HG03039 (cell line): Measurements from ENCODE around the gene CBS.
"Not testable (repeated sequence)": the region's sequence is repeated elsewhere in the genome, so short reads cannot be mapped to it uniquely, and the experiment has no call there.

Experiments
- ATAC-seq: cut with Tn5 transposase; IDR thresholded peaks from one replicate; pipeline ENCODE4 v1.9.1; 2021; ENCODE audit warnings: mild to moderate bottlenecking, moderate library complexity; ENCODE audit not compliant: unreplicated experiment

The CBS gene

DNA sequence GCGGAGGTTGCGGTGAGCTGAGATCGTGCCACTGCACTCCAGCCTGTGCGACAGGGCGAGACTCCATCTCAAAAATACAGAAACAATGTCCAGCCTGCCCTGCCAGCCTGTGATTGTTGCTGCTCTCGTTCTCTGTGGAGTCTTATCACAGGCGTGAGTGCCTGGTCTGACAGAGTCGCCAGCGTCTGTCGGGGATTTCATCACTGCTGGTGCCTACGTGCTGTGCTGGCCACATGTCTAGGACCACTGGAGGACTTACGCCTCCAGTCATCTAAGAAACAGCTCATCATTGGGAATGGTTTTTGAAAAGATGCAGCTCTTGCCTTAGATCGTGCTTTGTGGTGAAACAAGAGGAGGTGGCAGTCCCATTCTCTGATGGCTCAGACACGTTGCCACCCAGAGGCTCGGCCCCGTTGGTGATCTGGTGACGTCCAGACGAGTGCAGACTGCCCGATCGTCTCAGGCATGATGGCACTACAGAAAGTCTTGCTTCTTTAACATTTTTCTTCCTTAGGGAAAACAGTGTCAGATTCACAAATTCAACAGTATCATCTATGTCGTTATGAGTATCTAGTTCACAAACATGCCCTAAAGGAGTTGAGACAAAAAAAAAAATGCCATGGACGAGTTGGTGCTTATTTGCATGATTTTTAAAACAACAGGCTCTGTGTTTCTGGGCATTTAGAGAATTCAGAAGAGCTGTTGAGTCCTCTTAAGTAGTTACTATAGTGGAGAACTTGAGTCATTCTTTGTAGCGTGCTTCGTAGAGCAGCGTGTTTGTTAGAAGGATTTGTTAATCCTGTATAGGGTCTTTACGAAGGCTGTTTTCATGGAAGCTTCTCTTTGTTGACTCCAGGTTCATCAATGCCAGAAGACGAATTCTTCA is 47.5 kb downstream of the CBS start:
- no peak for ATAC-seq

DNA sequence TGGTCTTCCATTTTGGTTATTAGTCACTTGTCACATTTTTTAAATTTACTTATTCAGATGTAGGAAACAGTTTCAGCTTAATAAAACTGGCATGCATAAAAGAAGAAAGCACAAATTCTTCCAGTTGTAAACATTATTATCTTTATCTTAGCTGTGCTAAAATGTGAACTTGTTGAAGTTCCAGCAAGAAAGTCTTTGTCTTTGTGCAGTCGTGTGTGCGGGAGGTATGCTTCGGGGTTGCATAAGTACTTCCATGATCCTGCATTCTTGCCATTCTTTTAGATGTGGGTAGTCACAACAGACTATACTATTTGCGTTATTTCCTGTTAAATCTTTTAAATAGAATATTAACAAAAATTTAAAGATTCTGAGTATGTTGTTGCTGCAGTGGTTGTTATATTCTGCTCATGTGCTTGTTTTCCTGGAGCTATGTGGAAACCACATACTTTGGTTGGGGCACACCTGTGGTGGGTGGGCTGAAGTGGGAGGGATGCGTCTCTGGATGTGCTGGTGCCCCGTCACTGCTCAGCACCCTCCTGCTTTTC is 49.9 kb downstream of the CBS start:
- ATAC-seq: no peak

DNA sequence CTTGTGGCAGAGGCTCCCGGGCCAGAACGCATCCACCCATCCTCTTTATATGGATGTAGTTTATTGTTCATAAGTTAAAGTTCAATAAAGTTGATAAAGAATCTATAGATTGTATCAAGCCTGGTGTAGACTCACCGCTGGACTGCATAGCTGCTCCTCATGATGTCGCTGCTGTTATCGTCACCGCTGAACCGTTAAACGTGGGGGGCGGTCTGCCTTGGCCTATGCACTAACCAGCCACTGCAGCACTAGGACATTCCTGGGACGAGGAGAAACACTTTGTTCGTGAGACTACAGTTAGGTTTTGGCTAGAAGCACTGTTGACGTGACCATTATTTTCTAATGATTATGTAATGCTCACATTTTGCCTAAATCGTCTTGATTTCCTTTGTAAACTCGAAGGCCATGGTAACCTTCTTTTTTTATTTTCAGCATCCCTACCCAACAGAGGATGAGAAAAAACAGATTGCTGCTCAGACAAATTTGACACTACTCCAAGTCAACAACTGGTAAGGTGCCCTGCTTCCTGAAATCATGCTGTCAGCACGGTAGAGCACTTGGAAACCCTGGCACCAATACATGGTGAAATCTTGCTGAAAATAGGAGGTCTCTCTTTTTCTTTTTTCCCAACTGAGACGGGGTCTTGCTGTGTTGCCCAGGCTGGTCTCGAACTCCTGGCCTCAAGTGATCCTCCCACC is 51.0 kb downstream of the CBS start:
- no peak for ATAC-seq

DNA sequence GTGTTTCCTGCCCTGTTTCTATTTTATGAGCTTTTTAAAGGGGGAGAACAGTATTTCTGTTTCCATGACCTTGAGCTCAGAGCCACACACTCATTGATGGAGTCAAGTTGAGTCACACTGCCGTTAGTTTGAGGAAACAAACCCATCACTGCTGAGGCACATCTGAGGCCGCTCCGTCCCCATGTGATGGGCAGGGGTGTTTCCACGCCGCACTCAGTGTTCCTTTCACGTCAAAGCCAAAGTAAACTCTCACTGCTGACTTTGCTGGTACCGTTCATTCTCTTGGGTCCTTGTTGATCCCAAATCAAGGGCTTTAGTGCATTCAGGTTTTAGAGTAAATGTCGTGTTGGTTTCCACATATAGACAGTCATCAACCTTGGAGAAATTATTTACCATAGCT is 52.5 kb downstream of the CBS start:
- ATAC-seq: no peak

DNA sequence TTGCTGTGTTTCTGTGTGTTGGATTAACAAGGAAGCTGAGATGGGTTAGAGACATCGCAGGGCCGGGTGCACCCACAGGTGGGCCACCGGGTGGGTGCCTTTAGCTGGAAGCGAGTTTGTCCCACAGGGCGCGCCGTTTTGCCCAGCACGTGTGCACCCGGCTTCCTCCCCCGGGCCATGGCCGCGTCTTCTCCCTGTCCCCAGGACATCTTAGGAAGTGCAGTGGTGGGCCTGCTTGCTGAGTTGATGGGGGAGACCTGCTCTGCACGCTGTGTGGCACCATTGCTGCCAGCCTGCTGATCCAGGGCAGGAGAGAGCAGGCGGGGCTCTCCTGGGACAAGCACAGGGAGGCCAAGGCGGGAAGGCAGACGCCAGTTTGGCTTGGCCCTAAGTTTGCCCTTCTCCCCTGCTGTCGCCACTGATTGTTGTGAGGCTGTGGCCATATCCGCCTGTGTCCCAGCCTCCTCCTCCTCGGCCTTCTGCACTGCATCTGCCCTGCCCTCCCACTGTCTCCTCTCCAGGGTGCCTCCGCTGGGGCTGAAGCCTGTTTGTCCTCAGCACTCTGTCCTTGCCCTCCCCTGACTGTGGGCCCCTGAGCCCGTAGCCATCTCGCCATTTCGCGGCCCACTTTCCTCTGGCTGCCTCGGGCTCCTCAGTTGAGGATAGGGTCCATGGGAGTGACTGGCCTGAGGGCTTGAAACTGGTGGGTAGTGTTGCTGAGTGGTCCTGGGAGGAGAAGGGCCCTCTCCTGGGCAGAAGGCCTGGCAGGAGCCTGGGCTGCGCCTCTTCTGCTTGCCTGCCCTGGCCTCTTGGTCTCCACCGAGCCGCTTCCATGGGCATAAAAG is 53.7 kb downstream of the CBS start:
- ATAC-seq: no peak

DNA sequence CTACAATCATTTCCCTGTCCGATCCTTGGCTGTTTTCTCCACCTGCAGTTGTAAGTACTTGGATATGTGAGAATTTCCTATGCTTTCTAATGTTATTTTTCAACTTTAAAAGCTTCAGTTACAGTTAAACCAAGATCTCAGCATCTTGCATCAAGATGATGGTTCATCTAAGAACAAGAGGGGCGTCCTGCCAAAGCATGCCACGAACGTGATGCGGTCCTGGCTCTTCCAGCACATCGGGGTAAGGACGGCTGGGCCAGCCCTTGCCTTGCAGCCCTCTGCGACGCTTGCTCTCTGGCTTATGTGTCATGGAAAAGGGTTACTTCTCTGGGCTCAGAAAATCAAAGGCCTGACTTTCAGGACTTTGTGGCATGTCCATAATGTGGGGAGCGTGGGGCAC is 54.4 kb downstream of the CBS start:
- ATAC-seq: no peak

DNA sequence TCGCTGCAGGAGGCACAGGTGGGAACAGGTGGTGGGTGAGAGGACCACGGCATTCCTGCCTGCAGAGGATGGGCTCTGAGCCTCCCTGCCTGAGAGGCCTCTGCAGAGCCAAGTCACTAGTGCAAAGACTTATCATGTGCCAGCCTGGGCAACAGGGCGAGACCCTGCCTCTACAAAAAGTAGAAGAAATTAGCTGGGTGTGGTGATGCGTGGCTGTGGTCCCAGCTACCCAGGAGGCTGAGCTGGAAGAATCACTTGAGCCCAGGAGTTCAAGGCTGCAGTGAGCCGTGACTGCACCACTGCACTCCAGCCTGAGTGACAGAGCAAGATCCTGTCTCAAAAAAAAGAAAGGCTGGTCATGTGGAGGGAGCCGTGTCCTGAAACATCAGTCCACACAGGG is 54.9 kb downstream of the CBS start:
- no peak for ATAC-seq

DNA sequence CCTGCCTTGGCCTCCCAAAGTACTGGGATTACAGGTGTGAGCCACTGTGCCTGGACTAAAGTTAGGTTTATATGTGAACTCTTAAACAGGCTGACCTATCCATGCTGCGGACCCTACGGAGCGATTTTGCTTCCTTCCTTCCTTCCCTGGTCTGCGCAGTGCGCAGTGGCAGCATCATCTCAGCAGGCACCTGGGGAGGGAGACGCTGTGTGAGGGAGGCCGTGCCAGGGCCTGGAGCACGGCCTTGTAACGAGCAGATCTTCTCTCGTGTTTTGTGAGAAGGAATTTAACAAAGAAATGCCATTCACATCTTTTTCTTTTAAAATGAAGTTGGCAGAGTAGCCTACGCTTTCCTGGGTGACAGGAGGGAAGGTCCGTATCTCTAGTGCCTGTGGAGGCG is 55.5 kb downstream of the CBS start:
- ATAC-seq: no peak

DNA sequence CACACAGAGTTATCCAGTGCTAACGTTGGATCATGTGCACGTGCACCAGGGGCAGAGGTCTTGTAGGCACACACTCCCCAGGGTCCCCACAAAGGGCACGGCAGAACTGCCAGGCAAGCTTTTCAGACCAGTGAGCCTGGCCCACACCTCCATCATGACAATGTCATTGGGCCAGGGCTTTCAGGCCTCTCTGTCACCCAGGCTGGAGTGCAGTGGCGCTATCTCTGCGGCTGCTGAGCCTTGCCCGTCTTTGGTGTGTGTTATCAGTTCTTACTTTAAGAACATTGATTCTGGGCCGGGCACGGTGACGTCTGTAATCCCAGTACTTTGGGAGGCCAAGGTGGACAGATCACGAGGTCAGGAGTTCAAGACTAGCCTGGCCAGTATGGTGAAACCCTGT is 57.1 kb downstream of the CBS start:
- ATAC-seq: no peak

DNA sequence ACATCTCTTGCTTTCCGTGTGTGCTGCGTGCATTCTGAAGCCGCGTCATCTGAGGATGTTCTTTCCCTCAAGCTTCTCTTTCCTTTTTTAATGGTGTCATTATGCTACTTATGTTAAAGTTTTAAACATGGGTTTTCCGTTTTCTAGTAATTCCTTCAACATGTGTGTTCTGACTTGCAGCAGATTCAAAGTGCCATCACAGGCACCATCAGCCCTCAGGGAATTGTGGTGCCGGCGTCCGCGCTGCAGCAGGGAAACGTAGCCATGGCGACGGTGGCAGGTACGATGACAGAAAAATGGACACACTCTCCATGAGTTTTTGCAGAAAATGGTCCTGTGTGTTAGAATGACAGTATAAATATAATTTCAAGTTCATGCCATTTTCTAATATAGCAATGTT is 58.9 kb downstream of the CBS start:
- no peak for ATAC-seq

DNA sequence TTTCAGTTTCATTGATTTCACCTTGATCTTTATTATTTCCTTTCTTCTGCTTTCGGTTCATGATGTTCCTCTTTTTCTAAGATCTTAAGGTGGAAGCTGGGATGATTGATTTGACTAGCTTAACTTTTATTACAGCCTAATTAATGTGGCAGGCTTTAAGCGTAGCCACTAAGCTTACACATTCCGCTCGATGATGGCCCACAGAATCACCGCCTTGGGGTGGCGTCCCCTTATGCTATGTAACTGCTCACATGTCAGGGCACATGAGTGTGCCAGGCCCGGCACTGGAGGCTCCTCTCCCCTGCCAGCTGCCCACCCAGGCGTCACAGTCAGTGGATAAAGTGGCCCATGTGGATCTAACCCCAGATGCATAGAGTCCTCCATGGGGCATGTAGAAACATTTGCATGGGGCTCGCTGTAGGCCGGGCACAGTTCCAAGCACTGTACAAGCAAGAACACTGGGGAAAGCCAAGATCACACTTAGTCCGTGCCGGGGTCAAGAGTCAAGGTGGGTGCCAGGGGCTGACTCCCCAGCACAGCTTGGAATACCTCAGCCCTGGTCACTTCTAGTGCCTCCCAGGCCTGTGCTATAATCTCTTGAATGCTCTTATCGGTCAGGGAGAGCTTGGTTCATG is 59.6 kb downstream of the CBS start:
- ATAC-seq: no peak

DNA sequence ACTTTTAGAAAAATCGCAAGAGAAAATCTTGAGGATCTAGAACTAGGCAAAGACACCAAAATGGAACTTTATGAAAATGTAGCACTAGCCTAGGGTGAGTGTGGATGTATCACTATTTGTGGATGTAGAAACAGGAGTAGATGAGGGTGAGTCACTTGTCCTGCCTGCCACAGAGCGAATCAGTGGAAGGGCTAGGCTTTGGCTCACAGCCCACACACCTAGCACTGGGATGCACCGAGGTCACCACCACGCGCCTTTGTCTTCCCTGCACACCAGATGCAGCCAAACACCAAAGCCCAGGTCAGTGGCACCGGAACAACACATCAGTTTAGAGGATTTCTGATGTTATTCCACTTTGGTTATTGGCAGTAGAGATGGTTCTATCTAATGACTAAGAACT is 63.0 kb downstream of the CBS start:
- ATAC-seq: no peak

DNA sequence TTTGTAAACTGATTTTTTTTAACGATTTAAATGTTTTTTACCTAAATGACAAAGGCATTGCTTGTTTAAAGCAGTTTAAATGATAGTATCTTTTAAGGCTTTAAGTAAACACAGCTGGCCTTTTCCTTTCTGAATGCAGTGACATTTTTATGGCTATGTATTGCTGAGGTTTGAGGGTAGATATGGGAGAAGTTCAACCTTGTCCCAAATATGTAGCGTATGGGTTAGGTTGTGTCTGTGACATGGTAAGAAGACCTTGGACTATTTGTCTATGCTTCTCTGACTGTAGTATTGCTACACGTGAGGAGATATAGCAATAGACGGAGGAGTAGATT is 68.8 kb downstream of the CBS start:
- no peak for ATAC-seq

DNA sequence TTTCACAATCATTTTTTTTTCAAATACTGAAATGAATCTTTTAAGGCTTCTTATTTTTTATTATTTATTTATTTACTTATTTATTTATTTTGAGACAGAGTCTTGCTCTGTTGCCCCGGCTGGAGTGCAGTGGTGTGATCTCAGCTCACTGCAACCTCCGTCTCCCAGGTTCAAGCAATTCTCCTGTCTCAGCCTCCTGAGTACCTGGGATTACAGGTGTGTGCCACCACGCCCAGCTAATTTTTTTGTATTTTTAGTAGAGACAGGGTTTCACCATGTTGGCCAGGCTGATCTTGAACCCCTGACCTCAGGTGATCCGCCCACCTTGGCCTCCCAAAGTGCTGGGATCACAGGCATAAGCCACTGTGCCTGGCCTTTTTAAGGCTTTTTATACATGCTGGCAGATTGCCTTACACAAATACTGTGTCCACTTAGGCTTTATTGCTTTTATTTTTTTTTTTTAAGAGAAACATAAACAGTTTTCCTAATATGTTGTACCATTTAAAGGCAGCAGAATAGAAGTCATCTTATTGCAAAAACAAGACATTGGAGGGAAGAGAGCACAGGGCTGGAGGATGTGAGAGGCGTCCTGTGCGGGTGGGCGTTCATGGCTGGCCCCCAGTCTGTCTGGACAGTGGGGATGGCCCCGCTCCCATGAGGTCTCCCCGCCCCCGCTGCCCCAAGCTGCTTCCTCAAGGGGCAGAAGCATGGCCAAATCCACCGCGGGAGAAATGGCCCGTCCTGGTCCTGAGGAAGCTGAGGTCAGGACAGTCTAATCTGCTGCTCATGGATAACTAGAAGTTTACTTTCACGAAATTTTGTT is 69.4 kb downstream of the CBS start:
- ATAC-seq: not testable (repeated sequence)

DNA sequence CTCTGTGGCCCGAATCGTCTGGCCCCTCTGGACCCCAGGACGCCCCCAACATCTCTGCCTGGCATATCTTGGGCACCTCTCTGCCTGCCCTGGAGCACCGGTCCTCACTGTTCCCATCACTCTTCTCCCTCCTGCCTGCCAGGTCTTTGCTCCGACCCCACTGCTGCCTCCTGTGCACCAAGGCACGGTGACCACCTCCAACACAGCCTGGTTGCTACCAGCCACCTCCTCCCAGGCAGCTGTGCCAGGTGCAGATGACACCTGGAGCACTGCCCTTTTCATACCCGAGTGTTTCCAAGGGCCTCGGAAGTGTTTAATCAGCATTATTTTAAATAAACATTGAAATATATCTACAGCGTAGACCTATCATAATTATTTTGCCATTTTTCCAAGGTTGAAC is 70.0 kb downstream of the CBS start:
- no peak for ATAC-seq

DNA sequence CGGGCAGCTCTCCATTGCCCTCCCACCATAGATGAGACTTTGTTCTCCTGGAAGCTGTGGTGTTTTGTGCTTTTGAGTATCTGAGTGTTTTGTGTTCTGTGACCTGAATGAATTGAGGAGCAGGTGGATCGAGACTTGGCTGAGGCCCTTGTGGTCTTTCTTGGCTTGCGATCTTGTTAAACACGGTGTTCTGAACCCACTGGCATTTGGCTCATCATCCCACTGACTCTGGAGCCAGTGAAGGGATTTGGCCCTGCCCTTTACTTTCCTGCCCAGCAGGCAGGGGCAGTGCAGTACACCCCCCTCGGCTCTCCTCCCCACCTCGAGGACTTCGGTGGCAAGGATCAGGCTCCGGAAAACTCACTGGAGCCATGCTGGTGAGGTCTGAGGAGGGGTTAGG is 70.7 kb downstream of the CBS start:
- ATAC-seq: no peak
